Testis (tissue), 3 donors: ENCODE data around the gene ANO9. TPM values are rescaled to one million over a fixed set of nuclear protein-coding genes. Genes with fewer than 3 reads are reported as not detected.

Experiments
- DNase-seq: peaks from one replicate; pipeline ENCODE4 v3.0.0-alpha.2; 2019
- H3K27ac ChIP-seq, 2 donors: fragments of 200-600 bp; sonication (generic); one replicate each; pipeline ENCODE4 v1.5.1; 2019
- H3K27me3 ChIP-seq: fragments of 200-600 bp; sonication (generic); one replicate; pipeline ENCODE4 v1.5.1; 2019
- H3K36me3 ChIP-seq: fragments of 200-600 bp; sonication (generic); one replicate; pipeline ENCODE4 v1.5.1; 2017; ENCODE audit warnings: low read depth; ENCODE audit errors: missing control alignments
- H3K4me1 ChIP-seq: fragments of 200-600 bp; sonication (generic); one replicate; pipeline ENCODE4 v1.5.1; 2019
- H3K4me3 ChIP-seq, 2 donors: fragments of 200-600 bp; sonication (generic); one replicate each; pipeline ENCODE4 v1.5.1; 2017 to 2019
- H3K9me3 ChIP-seq: fragments of 200-600 bp; sonication (generic); one replicate; pipeline ENCODE4 v1.5.1; 2017
- POLR2A ChIP-seq: fragments of 450-650 bp; IDR thresholded peaks from one replicate; pipeline ENCODE4 v1.6.1; 2017; ENCODE audit warnings: antibody characterized with exemption, mild to moderate bottlenecking, moderate library complexity
- whole genome bisulfite sequencing, 2 donors: methylation state at CpG; one replicate each; pipeline ENCODE4 v1.1.5; 2018; 5-methylcytosine and 5-hydroxymethylcytosine counted together
- intact Hi-C: fragments of 100-400 bp; cut with DNase I; formaldehyde crosslinking; loops from one replicate; pipeline ENCODE4 v1.15.1; 2023; ENCODE audit warnings: low total_unique reads
- polyA plus RNA-seq: library from polyadenylated mRNA; stranded (reverse); fragments of 350-450 nt; fragmentation: Illumina TruSeq; extraction: RNeasy Lipid Tissue Mini Kit (QIAGEN cat#74804); gene quantifications from one replicate; pipeline ENCODE4 v1.2.3, GENCODE V29; 2014; ENCODE audit warnings: low read depth, low replicate concordance; ENCODE audit not compliant: insufficient read depth
- total RNA-seq, 2 donors: library from RNA; depleted of rRNA; stranded (reverse); fragments of >200 nt; gene quantifications; one replicate each; pipeline ENCODE4 v1.2.3, GENCODE V29; 2016
- TF ChIP-seq, protein P1 (sequence below), 3 experiments: fragments of 450-650 bp in 2 of 3; fragments of 200-600 bp in 1 of 3; sonication (generic) in 1 of 3; IDR thresholded peaks; one replicate each; pipeline ENCODE4 v1.5.1; 2016 to 2019; ENCODE audit warnings: antibody characterized with exemption in 3 of 3, mild to moderate bottlenecking in 2 of 3, moderate library complexity in 1 of 3

Gene ANO9
- total and polyA plus RNA-seq, 3 donors from 2014 or later: 1.6 to 2.9 (median 1.9) TPM

DNA sequence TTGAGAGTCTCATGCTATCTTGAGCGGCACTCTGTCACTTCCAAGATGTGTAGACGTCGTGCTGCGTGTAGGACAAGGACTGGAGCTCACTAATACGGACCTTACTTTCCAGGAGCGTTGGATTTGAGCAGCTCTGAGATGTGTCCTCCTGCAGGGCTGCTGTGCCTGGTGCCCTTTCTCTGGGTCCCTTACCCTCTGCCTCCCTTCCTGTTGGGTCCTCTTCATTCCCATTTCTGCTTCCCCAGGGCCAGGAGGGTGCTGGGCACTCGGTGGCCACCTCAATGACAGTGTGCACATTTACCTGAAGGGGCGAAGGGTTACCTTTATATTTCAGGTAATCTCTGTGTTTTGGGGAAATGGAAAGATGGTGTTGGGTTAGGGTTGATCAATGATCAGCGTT lies 12.2 kb upstream of the ANO9 start:
- H3K36me3 ChIP-seq: no peaks in the 10 kb centered on the region
- intact Hi-C loops: no loop called here
- no peaks in the 10 kb centered on the region for H3K9me3 ChIP-seq
- no peak overlapping the region for H3K4me3 ChIP-seq
- no peak for DNase-seq
- TF ChIP-seq, protein P1, sequence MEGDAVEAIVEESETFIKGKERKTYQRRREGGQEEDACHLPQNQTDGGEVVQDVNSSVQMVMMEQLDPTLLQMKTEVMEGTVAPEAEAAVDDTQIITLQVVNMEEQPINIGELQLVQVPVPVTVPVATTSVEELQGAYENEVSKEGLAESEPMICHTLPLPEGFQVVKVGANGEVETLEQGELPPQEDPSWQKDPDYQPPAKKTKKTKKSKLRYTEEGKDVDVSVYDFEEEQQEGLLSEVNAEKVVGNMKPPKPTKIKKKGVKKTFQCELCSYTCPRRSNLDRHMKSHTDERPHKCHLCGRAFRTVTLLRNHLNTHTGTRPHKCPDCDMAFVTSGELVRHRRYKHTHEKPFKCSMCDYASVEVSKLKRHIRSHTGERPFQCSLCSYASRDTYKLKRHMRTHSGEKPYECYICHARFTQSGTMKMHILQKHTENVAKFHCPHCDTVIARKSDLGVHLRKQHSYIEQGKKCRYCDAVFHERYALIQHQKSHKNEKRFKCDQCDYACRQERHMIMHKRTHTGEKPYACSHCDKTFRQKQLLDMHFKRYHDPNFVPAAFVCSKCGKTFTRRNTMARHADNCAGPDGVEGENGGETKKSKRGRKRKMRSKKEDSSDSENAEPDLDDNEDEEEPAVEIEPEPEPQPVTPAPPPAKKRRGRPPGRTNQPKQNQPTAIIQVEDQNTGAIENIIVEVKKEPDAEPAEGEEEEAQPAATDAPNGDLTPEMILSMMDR (IDR thresholded peaks at IDR 0.05): no peak
- TF ChIP-seq POLR2A: no peak
- no peaks in the 10 kb centered on the region for H3K27me3 ChIP-seq
- peaks cover 8% of the 10 kb centered on the region for H3K4me1 ChIP-seq
- 94 to 95% methylated on average over 9 of the region's 9 CpGs for WGBS, 2 donors
- no peak overlapping the region for H3K27ac ChIP-seq

DNA sequence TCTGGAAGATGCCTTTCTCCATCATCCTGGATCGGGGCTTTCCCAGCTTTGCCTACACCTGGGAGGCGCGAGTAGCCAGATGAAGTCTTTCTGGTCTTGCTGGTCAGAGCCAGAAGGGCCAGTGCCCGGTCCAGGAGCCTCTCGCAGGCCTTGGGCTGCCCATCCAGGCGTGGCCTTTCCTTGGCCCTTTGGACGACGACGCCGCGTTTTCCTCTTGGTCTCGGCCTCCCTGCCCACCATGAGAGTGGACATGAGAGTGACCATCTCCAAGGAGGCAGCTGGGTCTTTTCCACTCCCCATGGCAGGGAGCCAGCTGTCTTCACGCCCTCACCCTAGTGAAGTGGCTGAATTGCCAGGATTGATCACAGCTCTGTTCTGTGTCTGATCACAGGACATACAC lies 11.8 kb upstream of the ANO9 start:
- intact Hi-C loops: no loop called here
- no peak for TF ChIP-seq POLR2A
- TF ChIP-seq, protein P1 (IDR thresholded peaks at IDR 0.05): no peak
- no peaks in the 10 kb centered on the region for H3K36me3 ChIP-seq

DNA sequence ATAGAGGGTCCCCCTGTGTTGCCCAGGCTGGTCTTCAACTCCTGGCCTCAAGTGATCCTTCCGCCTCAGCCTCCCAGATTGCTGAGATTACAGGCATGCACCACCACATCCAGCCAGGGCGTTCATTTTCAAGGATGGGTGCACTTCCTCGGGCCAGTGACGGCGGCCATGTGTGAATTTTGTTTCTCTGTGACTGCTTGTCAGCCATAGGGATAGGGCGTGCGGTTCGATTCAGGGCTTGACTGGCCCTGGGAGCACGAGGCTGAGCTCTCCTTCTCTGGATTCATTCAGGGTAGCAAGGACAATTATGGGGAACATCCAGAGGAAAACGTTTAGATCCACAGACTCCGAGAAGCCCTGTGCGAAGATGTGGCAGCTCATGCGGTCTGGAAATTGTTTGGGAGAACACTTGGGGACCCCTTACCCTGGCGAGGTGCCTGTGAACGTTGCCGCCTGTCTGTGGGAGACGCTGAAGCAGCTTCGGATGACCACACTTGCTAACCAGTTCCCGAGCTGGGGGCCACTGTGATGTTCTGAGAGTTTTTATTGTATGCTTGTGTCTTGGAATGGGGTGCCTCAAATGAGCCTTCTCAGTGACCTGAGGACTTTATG lies 11.2 kb upstream of the ANO9 start:
- Histone ChIP-seq H3K9me3 (no peaks in the 10 kb centered on the region), H3K4me1 (peaks cover 16% of the 10 kb centered on the region), H3K27ac (no peak overlapping the region), H3K27me3 (no peaks in the 10 kb centered on the region), H3K36me3 (no peaks in the 10 kb centered on the region), H3K4me3 (no peak overlapping the region)
- TF ChIP-seq, protein P1 (IDR thresholded peaks at IDR 0.05): no peak
- DNase-seq: no peak
- intact Hi-C loops: no loop called here
- WGBS, 2 donors: 88 to 89% methylated on average over 19 of the region's 19 CpGs

More for the DNA sequence above, 11.8 kb upstream of the ANO9 start:
- H3K4me1 ChIP-seq: peaks cover 13% of the 10 kb centered on the region
- H3K4me3 ChIP-seq: no peak overlapping the region
- H3K27ac ChIP-seq: no peak overlapping the region
- H3K27me3 ChIP-seq: no peaks in the 10 kb centered on the region
- no peak for DNase-seq
- no peaks in the 10 kb centered on the region for H3K9me3 ChIP-seq
- WGBS, 2 donors: 95% methylated on average over 13 of the region's 13 CpGs

DNA sequence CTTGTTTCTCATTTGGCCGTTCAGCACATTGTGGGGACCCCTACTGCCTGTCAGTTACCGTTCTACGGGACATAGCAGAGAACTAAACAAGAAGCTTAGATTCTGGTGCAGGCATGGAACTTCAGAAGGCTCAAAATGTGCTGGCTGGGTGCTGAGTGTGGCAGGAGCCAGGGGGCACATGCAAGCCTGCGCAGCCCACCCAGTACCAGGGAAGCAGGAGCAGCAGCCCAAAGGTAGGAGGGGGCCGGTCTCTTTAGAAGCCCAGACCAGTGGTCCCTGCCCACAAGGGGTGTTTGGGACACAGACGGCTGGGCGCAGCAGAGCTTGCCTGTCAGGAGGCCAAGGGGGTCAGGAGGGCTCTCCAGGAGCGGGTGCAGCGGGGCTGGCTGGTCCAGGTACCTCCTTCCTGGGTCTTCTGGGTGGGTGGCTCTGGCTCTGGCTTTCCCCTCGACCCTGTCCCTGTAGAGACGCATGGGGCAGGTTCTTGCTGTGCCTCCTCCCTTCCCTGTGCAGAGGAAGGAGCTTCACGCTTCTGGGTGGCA lies 10.5 kb upstream of the ANO9 start:
- no peak for TF ChIP-seq POLR2A
- TF ChIP-seq, protein P1 (IDR thresholded peaks at IDR 0.05): no peak
- no peak for DNase-seq
- H3K4me1 ChIP-seq: peaks cover 20% of the 10 kb centered on the region
- H3K27ac ChIP-seq: no peak overlapping the region
- no peaks in the 10 kb centered on the region for H3K36me3 ChIP-seq
- no peak overlapping the region for H3K4me3 ChIP-seq
- intact Hi-C loops: no loop called here
- 77 to 91% methylated on average over 8 to 12 of the region's 12 CpGs for WGBS, 2 donors
- no peaks in the 10 kb centered on the region for H3K9me3 ChIP-seq
- no peaks in the 10 kb centered on the region for H3K27me3 ChIP-seq

DNA sequence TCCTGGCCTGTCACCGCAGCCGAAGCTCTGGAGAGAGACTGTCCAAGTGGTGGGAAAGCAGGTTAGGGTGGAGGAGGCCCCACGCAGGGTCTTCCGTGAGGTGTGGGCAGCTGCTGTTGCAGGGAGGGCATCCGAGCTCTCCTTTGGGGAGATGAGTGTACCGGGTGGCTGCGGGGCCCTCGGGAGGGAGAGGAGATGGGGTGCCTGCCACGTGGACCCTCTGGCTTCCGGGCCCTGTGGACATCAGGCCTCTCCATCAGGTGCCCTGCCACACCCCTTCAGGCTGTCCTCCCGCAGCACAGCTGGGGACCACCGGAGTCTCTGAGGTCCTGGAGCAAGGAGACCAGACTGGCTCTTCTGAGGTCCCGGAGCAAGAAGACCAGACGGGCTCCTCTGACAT lies 9.9 kb upstream of the ANO9 start:
- WGBS, 2 donors: 81 to 83% methylated on average over 10 to 14 of the region's 14 CpGs
- Histone ChIP-seq H3K4me3 (no peak overlapping the region), H3K36me3 (no peaks in the 10 kb centered on the region), H3K27me3 (no peaks in the 10 kb centered on the region), H3K9me3 (no peaks in the 10 kb centered on the region), H3K27ac (no peak overlapping the region), H3K4me1 (peaks cover 20% of the 10 kb centered on the region)
- no peak for DNase-seq
- TF ChIP-seq, protein P1 (IDR thresholded peaks at IDR 0.05): no peak
- TF ChIP-seq POLR2A: no peak
- intact Hi-C loops: no loop called here
